GM18909 (cell line): Measurements from ENCODE around the gene RAB5IF.
"Not testable (repeated sequence)": the region's sequence is repeated elsewhere in the genome, so short reads cannot be mapped to it uniquely, and the experiment has no call there.

ENCODE experiments used
- ATAC-seq: cut with Tn5 transposase; IDR thresholded peaks from one replicate; pipeline ENCODE4 v1.9.1; 2021; ENCODE audit warnings: mild to moderate bottlenecking; ENCODE audit not compliant: unreplicated experiment, poor library complexity

Gene RAB5IF

DNA sequence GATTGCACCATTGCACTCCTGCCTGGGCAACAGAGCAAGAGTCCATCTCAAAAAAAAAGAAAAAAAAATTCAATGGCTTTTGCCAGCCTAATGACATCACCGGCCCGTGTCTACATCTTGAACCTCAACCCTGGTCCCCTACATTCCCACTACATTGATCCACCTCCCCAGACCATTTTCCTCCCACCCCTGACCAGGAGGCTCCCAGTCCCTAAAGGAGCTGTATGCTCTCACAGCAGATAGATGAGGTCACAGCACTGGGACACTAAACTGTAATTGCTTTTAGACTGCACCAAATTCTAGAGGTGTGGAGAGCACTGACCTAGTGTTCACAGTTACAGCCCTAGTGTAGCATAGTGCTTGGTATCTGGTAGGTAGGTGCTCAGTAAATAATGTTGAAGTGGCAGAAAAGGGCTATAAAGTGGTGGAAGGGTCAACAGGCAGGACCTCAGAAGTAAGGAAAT, 21.5 kb upstream of the RAB5IF start:
- no peak for ATAC-seq

DNA sequence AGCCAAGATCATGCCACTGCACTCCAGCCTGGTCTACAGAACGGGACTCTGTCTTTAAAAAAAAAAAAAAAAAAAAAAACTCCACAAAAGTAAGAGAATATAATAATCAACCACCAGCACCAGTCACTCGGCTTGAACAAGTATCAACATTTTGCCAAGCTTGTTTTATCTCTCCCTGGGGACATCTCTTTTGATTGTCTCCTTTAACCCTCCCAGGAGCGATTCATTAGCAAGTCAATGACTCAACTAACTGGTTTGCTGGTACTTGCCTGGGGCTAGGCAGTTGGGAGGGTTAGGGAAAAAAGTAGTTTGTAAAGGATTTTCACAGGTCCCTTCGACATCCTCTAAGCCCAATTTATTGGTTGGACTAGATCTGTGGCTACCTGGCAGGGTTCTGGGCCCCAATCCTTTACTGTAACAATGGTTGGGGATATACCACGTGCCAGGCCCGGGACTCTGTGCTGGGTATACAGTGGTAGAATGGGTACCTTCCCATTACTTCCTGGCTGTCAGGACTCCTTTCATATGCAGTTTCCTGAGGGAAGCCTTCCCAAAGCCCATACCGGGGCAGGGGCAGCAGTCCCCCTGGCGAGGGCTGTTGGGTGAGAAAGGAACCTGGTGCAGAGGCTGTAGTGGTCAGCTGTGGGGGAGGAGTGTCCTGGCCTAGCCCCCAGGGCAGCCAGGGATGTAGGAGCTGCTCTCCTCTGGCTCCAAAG, 20.0 kb upstream of the RAB5IF start:
- ATAC-seq = no peak

DNA sequence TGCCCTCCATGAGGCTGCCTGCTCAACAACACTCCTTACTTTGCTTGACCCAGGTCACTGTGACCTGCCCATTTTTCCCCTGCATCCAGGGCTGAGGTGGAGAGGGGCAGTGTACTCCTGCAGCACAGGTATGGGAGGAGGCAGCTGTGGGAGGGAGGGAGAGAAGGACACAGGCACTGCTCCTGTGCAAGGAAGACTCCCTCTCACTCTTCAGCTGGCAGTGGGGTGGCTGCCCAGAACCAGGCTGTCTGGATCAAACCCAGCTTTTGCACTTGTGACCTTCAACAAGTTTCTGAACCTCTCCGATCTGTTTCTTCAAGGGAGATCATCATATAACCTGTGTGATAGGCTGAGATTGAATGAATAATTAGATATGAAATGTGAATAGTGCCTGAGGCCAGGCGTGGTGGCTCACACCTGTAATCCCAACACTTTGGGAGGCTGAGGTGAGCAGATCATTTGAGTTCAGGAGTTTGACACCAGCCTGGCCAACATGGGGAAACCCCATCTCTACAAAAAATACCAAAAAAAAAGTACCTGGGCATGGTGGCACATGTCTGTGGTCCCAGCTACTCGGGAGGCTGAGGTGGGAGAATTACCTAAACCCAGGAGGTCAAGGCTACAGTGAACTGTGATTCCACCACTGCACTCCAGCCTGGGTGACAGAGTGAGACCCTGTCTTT, 18.1 kb upstream of the RAB5IF start:
- ATAC-seq = no peak

DNA sequence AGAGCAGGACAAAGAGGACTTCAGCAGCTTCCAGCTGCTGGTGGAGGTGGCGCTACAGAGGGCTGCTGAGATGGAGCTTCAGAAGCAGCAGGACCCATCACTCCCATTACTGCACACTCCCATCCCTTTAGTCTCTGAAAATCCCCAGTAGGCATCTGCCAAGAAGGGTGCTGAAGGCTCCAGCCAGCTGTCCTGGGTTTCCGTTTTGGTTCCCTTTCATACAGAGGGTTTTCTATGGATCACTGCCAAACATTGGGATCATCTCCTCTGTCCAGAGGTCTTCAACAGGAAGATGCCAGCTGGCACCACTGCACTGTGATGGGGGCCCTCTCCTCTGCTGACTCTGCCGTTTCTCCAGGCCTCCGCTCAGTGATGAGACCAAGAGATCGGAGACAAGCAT, 14.3 kb upstream of the RAB5IF start:
- no peak for ATAC-seq

DNA sequence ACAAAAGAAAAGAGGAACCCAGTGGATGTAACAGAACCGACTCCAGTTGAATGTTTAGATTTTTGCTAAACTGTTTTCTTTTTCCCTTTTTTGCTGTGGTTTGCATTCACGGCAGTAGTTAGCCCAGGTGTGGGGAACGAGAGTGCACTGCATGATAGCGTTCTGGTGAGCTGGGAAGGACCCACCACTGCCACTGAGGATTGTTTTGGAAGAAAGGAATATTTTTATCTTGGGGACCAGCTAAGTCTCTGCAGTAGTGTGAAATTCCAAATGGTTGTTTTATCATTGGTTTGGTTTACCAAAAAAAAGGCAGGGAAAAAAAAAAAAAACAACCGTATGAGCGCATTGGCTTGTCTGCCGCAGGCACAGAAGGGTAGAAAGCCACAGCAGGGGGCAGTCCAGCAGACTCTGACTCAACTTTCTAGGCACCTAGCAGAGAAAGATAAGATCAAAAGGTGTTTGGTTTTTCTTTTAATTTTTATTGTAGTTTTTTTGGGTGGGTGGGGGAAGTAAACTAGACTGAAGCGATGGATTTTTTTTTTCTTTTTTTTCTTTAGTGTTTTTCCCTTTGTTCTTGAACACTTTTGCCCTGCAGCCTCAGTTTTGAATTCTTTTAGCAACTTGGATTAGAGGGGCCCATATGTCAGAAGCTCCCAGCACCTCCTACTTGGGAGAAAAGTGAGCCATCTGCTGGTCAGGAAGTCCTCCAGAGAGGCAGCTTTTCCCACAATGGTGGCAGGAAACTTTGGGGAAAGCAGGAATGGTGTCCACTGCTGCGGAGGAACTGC, 13.5 kb upstream of the RAB5IF start:
- ATAC-seq = no peak

DNA sequence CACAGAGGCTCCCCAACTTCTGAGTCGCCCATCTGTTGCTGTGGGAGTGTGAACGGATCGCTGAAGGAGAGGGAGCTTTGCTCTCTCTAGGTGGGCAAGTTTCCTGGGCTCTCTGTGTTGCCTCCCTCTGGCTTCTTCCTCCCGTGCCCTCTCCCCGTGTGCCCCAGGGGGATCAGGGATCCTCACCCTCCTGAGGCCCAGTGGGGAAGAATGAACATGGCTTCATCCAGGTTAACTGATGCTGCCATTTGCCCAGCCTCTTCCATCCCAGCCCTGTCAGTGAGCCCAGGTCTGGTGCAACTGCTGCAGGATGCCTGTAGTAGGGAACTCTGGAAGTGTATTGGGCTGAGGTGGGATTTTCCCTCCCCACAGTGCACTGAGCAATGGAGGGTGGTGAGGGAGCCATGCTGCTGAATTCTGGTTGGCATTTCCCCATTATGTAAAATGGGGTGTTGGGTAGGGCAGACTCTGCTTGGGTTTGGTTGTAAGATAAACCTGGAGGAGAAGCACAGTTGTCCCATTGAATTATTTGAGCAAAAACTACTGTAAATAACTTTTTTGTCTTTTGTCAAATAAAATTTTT, 12.1 kb upstream of the RAB5IF start:
- no peak for ATAC-seq

DNA sequence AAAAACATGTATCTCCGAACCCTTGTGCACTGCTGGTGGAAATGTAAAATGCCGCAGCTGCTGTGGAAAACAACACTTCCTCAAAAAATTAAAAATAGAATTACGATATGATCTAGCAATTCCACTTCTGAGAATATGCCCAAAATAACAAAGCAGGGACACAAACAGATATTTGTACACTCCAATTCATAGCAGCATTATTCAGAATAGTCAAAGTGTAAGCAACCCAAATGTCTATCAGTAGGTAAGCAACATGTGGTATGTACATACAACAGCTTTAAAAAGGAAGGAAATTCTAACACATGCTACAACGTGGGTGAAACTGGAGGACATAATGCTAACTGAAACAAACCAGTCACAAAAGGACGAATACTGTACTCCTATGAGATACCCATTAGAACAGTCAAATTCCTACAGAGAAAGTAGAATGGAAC, 5.7 kb upstream of the RAB5IF start:
- ATAC-seq = no peak

DNA sequence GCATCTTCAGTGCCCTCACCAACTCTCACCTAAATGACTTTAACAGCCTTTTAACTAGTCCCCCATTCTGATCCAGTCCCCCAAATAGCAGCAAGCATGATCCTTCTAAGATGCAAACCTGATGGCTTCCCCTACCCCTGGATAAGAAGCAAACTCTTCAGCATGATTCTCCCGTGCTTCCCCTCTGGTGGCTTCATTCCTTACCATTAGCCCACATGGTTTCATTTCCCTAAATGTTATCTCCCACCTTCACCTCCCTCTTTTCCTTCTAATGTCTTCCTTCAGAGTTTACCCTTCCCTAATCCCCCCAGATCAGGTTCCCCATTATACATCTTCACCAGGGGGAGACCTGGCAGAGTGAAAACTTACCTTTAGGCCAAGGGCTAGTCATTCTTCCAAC, 4.0 kb upstream of the RAB5IF start:
- no peak for ATAC-seq

DNA sequence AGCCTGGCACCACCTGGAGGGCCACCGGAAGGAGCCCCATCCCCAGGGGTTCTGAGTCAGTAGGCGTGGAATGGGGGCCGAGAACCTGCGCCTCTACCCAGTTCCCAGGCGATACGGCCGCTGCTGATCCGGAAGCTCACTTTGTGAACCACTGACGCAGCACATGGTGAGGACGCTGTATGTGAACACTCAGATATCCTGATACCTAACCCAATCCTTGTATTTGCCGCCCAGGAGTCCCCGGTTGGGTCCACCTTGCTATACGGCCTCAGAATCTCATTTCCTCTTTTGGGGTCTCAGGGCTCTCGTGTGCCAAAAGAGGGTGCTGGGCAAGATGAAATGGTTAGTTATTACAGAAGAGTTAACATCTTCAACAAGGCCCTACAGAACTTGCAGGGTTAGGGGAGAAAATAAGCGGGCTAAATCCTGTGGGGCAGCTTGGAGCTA, 604 bp upstream of the RAB5IF start:
- ATAC-seq = peak; percentile 39

DNA sequence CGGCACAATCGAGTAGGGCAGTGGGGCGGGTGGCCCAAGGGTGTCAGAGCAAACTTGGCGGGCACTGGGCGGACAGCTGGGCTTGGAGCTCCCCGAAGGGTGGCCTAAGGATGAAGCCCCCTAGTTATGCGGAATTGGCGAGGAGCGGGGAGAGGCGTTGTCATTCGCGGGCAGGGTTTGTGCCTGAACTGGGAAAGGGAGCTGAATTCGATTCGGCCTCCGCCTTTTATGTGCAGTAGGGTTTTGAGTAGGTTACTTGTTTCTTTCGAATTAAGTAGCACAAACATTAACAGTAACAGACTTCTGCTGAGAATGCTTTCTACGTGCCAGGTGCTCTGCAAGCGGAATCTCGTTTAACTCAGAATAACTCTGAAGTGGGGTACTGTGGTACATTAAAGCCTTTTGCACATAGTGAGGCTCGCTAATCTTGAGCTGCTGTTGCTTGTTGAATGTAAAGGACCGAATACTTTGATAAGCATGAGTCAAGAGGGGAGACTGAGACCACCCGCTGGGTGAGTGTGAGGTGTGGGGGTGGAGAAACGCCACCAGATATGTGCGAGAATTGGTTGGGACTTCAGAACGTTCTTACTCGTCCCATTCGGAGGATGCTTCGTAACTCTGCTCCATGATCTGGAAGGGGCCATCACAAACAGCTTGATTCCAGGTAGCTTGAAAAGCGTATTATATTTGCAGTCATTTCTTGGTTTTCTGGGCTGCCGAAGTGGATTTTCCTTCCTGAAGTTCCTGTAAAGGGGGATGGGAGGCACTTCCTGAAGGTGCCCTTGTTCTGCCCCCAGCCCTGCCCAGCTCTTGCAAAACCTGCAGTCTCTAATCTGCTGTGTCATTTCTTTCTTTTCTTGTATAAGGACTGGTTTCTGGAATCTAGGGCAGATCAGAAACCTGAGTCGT, 833 bp downstream of the RAB5IF start:
- peak; percentile 13 for ATAC-seq

DNA sequence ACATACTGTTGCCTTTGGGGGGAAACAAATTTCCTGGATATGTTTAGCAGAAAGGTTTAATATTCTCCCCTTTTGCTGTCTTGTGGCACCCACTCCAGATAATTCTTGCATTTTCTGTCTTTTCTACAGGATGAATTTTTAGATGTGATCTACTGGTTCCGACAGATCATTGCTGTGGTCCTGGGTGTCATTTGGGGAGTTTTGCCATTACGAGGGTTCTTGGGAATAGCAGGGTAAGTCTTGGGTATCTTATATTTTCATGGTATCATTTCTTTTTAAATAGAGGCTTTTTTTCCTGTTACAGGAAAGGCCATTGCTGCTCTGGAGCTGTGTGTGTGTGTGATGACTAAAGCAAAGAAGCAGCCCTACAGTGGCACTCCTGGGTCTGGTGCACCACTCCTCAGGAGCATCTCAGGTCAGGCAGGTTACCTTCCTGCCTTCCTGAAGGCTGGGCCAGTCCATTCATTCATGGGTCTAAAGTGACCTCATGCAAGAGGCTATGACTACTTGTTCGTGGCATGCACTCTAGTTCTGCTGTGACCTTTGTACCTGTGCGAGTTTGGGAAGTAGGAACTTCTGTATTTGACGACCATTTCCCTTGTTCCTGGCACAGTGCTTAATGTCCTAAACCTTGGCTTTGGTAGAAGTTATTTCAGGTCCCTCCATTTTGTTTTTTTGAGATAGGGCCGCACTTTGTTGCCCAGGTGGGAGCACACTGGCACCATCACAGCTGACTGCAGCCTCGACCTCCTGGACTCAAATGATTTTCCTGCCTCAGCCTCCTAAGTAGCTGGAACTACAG, 2.2 kb downstream of the RAB5IF start:
- no peak for ATAC-seq

DNA sequence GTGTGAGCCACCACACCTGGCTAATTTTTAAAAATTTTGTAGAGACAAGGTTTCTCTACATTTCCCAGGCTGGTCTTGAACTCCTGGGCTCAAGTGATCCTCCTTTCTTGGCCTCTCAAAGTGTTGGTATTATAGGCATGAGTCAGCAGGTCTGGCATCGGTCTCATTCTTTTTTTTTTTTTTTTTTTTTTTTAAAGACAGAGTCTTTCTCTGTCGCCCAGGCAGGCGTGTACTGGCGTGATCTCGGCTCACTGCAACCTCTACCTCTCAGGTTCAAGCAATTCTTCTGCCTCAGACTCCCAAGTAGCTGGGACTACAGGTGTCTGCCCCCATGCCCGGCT, 2.8 kb downstream of the RAB5IF start:
- not testable (repeated sequence) for ATAC-seq

DNA sequence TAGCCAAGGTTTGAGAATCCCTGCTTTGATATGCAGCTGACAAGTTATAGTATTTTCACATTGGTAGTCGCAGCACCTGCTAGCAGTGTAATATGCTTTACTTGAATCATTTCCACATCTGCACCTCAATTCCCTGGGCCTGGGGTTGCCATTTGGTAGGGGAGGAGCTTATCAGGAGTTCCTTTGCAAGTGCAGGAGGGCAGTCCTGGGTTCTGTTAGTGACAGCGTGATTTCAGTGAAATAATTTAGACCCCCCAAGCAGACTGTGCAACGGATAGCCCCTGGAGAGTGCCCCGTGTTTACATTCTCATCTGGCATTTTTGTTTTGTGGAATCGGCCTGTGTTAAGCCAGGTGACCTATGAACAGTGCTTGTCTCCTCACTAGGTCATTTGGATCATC, 6.0 kb downstream of the RAB5IF start:
- no peak for ATAC-seq

DNA sequence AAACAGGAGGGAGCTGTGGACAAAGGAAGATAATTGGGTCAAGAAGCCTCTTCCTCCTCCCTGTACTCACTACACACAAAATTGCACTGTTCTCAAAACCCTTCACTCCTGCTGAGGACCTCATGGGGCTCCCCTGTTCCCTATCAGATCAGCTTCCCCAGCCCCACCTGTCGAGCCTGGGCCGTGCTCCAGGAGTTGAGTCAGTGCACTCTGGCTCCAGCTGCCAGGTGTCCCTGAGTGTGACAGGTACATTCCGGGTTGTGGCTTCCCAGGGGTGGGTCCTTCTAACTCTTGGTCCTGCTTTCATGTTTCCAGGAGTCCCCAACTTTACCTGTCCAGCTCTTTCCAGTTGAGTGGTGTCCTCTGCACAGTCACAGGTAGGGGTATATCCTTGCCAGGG, 8.4 kb downstream of the RAB5IF start:
- no peak for ATAC-seq

DNA sequence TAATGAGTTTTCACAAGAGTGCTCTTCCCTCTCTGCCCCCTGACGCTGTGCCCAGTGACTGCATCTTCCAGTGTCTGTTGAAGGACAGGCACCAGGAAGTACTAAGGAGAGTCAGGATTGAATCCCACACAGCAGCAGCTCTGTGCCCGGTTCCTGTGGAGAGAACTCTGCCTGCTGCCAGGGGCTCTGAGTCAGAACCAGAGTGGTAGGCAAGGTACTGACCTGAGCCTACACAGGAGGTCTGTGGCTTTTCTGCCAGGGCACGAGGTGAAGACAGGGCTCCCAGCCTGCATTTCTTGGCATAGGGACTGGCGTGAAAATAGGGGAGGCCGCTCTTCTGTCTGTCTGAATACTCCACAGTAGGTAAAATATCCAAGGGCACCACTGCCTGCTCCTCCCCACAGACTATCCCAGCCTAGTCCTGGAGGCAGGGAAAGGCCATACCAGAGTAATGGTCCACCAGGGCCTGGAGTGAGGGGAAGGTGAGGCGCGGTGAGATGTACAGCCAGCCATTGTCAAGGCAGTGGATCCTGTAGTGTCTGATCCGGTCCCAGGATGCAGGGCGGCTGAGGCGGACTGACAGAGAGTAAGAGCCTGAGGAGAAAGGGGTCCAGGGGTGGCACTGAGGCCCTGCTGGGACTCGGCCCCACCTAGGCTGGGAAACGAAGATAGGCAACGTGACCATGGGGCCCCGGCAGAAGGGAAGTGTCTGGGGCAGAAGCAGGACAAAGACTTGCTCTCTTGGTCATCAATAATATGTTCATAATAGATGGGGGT, 9.4 kb downstream of the RAB5IF start:
- no peak for ATAC-seq

DNA sequence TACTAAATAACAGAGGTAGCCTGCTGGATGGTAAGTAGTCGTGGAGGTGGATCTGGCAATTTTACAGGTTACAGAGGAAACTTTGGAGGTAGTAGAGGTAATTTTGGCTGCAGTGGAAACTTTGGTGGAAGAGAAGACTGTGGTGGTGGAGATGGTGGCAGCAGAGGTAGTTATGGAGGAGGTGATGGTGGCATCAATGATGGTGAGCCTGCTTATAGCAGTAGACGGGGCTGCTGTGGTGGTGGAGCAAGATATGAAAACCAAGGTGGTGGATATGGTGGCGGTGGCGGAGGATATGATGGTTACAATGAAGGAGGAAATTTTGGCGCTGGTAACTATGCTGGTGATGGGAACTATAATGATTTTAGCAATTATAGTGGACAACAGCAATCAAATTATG, 15.3 kb downstream of the RAB5IF start:
- no peak for ATAC-seq

DNA sequence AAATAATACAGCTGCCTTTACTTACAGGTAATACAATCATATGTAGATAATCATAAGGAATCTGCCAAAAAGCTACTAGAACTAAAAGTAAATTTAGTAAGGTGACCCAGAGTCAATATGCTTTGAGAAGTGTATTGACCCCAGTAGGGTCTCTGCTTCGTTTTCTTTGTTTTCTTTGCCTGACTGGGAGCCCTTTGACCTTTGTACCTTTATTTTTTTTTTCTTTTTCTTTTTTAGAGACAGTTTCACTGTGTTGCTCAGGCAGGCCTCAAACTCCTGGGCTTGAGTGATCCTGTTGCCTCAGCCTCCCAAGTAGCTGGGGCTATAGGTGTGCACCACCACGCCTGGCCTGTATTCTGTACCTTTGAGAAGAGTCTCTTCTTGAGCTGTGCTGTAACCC, 17.9 kb downstream of the RAB5IF start:
- no peak for ATAC-seq
